HG02938 (cell line): Measurements from ENCODE around the gene KCTD6.

Experiments
- ATAC-seq: cut with Tn5 transposase; IDR thresholded peaks from one replicate; pipeline ENCODE4 v1.9.1; 2021; ENCODE audit warnings: mild to moderate bottlenecking, moderate library complexity; ENCODE audit not compliant: unreplicated experiment

KCTD6 gene

DNA sequence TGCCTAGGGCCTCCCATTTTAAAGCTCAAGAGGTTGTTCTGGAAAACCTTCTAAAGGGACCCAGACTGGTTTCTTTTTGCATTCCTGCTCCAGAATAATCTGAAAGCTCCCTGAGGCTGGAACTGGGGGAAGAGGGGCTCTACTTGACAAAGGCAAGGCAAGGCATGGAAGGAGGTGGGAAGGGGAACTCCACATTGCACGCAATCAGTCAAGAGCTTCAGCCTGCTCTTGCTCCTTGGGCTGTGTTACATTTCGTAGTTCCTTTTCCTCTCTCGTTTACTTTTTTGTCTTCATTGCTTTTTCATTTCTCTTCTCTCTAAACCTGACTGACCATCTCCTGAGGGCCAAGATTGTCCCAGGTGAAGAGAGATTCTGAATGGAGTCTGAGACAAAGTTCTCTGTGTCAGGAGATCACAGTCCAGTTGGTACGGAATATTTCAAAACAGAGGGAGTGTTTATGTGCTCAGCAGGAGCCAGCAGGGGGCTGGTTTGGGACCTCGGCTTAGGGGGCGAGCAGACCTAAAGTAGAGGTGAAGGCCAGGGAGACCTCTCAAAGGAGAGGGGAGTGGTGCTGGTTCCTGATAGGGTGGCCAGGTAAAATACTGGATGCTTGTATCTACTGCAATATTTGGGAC lies 6.0 kb upstream of the KCTD6 start:
- ATAC-seq = no peak

DNA sequence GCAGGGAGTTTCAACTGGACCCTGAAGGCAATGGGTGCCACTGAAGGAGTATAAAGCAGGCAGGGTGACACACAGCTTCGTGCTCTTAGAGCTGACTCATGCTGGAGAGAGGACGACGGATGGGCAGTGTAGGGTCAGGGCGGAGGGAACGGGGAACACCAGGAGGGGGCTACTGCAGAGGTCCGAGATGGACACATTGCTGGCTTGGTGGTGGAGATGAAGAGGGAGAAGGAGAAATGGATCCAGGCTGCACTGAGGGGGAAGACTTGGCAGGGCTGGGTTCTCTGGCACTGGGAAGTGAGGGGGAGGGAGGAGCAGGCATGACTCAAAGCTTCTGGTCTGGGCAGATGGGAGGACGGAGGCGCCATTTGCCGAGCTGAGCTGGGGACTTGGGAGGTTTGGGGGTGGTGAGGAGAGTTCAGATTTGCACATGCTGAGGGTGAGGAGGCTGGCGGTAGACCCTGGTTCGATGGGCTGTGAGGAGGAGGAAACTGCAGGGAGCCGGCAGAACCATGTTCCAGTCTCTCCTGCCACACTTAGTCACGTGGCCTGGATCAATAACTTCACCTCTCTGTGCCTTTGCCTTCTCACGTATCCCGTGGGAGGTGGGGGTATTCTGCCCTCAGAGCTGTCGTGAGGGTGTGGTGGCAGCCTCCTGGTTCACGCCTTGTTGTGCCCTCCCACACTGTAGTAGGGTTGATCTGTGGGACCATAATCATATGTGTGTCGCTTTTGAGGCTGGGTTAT lies 4.6 kb upstream of the KCTD6 start:
- no peak for ATAC-seq

DNA sequence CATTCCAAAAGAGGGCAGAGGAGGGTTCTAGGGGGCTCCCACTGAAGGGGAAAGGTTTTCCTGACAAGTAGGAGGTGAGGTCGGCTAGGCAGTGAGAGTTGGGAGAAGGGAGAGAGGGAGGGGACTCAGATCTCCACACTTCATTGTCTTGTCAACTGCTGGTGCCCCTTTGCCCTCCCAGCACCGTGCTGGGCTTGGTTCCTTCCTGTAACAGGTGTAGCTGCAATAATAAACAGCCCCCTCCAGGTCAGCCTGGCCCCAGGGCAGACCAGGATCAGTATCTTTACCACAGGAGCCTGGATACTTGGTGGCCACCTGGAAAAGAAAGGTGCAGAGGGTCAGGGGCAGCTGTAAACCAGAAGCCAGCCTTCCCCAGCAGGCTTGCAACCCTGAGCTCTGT lies 2.9 kb upstream of the KCTD6 start:
- ATAC-seq = no peak

- ATAC-seq = no peak
Measured at GRCh38 chr3:58490860-58491501, 915 bp upstream of the KCTD6 start.

DNA sequence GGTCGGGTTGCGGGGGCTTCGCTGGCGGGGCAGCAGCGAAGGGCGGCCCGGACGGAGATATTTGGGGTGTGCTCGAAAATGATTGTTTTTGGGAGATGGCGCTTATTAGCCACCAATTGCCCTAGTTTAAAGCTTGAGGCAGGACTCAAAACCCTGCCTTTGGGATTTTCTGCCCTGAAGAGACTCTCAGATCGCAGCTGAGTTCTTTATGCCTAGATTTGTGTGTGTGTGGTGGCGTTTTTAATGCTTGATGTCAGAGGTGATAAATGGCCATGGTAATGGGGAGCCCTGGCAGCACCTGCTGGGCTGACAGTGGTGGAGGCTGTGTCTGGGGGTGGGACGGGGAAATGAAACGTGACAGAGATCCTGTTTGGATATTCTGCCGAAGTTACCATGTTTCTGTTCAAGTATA lies 604 bp downstream of the KCTD6 start:
- peak; percentile 17 for ATAC-seq

DNA sequence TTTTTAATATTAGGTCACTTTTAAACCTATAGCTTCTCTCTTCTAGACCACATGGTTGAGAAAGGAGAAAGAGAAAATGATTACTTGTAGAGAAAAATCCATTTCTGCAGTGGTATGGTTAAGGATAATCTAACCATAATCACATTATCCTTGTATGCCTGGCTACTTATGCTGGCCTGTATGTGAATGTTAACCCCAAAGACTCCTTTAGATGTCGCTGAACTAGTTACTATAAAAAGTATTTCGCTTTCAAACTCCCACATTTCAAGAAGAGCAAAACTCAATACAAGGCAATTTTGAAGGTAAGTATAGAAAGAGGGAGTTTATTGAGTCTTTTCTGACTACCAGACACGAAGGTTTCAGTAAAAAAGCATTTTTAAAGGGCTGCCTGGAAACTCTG lies 2.2 kb downstream of the KCTD6 start:
- ATAC-seq = no peak

GRCh38 chr3:58495101-58495500 lies 3.2 kb downstream of the KCTD6 start:
- ATAC-seq = no peak

GRCh38 chr3:58496206-58496857 lies 4.4 kb downstream of the KCTD6 start:
- no peak for ATAC-seq

- no peak for ATAC-seq
Measured at GRCh38 chr3:58497097-58497496, 5.2 kb downstream of the KCTD6 start.

GRCh38 chr3:58502872-58503271 lies 11.0 kb downstream of the KCTD6 start:
- ATAC-seq = no peak

- ATAC-seq = no peak
Measured at GRCh38 chr3:58507356-58508078, 15.6 kb downstream of the KCTD6 start.

GRCh38 chr3:58508437-58508836 lies 16.5 kb downstream of the KCTD6 start:
- no peak for ATAC-seq

DNA sequence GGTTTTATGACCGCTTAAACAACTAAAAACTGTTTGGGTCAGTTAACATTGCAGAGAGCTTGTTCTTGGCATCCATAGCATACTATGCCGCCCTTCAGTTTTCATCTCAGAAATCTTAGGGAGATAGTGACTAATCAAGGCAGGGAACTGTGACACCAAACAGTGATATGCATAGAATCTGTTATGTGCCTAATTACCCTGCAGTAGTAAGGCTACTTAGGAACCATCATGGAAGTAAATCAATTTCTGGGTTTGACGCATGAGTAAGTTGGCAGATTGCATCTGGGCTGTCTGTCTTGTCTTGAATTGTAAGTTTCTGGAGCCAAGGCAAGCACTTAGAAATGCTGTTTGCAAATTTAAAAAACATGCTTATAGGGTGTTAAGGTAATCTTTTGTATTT lies 22.5 kb downstream of the KCTD6 start:
- no peak for ATAC-seq

- no peak for ATAC-seq
Measured at GRCh38 chr3:58518291-58518789, 26.4 kb downstream of the KCTD6 start.

GRCh38 chr3:58519668-58520402 lies 27.9 kb downstream of the KCTD6 start:
- ATAC-seq = no peak

GRCh38 chr3:58520403-58521335 lies 28.8 kb downstream of the KCTD6 start:
- no peak for ATAC-seq

- no peak for ATAC-seq
Measured at GRCh38 chr3:58521336-58521670, 29.4 kb downstream of the KCTD6 start.

DNA sequence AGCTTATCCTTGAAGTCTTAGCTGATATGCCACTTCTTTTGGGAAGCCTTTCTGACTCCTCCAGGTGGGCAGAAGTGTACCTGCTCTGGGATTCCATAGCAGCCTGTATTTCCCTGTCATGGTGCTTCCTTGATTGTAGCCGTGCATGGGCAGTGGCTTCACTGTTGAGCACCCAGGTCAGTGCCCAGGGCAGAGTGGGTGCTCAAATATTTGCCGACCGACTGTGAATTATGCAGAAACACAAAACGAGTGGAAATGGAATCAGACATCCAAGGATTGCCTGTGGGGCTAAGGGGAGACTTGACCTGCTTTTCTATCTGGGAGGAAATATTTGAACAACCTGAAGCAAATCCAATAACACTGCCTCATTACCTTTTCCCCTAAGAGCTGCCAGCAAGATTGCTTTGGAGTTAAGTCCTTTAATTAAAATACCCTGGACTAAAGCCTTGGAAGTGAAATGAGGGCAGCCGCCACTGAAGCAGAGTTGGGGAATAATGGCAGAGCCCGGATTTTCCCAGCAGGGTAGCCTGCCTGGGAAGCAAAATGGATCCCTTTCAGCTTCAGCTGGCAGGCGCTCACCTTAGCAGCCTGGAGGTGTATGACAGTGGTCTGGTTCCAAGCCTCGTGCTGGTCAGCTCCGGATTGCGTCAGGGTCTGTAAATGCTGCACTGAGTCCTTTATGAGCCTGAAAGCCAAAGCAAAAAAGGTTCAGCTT lies 30.2 kb downstream of the KCTD6 start:
- ATAC-seq = no peak
